ENCODE results near the gene KLRC3. TPM values are rescaled to one million over a fixed set of nuclear protein-coding genes. Genes with fewer than 3 reads are reported as not detected.
"Not testable (repeated sequence)": the region's sequence is repeated elsewhere in the genome, so short reads cannot be mapped to it uniquely, and the experiment has no call there.

KLRC3 gene
- total and polyA plus RNA-seq, 4 donors, result 0.08 to 0.50 (median 0.14) TPM; not detected in 1

DNA sequence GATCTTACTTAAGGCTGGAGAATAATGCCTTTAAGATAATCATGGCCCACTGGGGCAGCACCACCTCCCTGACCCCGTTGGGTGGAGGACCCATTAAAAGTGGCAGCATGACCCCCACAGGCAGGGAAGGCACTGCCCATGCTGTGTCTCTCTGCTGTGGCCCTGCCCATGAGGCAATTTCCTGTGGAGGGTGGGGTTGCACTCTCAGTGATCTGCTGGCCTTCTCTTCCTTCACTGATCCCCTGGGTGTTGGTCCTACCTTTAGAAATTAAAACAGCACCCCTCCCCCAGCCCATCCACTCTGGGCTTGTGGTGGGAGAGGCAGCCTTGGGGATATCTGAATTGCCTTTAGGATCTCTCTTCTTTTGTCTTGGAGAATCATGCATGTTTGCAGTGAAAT, 47.8 kb downstream of the KLRC3 start:
- H3K27ac ChIP-seq (ENCODE audit: low read depth in 1 of 2, low read length in 2 of 2), result no peak overlapping the region
- 57% methylated on average over 1 of the region's 1 CpG for WGBS
- TF ChIP-seq, protein P1, sequence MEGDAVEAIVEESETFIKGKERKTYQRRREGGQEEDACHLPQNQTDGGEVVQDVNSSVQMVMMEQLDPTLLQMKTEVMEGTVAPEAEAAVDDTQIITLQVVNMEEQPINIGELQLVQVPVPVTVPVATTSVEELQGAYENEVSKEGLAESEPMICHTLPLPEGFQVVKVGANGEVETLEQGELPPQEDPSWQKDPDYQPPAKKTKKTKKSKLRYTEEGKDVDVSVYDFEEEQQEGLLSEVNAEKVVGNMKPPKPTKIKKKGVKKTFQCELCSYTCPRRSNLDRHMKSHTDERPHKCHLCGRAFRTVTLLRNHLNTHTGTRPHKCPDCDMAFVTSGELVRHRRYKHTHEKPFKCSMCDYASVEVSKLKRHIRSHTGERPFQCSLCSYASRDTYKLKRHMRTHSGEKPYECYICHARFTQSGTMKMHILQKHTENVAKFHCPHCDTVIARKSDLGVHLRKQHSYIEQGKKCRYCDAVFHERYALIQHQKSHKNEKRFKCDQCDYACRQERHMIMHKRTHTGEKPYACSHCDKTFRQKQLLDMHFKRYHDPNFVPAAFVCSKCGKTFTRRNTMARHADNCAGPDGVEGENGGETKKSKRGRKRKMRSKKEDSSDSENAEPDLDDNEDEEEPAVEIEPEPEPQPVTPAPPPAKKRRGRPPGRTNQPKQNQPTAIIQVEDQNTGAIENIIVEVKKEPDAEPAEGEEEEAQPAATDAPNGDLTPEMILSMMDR (IDR thresholded peaks at IDR 0.05; ENCODE audit: low read depth, low read length, missing input control), result no peak
- TF ChIP-seq JUND (IDR thresholded peaks at IDR 0.05) (no peak), RAD21 (IDR thresholded peaks at IDR 0.05) (no peak)
- H3K9ac ChIP-seq (ENCODE audit: low read depth in 1 of 2, low read length in 2 of 2), result no peak overlapping the region
- H3K4me3 ChIP-seq (ENCODE audit: low read depth in 1 of 3, low read length in 3 of 3), result no peak overlapping the region
- no peak for DNase-seq (ENCODE audit: low spot score)
- peaks cover 0 to 1% (median 0%) of the 10 kb centered on the region in 4 donors for H3K4me1 ChIP-seq (ENCODE audit: control insufficient read depth in 4 of 4, insufficient read depth in 4 of 4, low read length in 3 of 4)
- H3K9me3 ChIP-seq (ENCODE audit: control insufficient read depth in 4 of 4, low read length in 3 of 4), result no peaks in the 10 kb centered on the region
- no peaks in the 10 kb centered on the region for H3K27me3 ChIP-seq (ENCODE audit: control insufficient read depth in 4 of 4, insufficient read depth in 4 of 4, low read length in 3 of 4)
- H3K36me3 ChIP-seq (ENCODE audit: control insufficient read depth in 4 of 4, insufficient read depth in 3 of 4, low read depth in 1 of 4, low read length in 3 of 4), result no peaks in the 10 kb centered on the region

- H3K9me3 ChIP-seq (ENCODE audit: control insufficient read depth in 4 of 4, low read length in 3 of 4); H3K27me3 ChIP-seq (ENCODE audit: control insufficient read depth in 4 of 4, insufficient read depth in 4 of 4, low read length in 3 of 4); H3K9ac ChIP-seq (ENCODE audit: low read depth in 1 of 2, low read length in 2 of 2); H3K4me3 ChIP-seq (ENCODE audit: low read depth in 1 of 3, low read length in 3 of 3); H3K36me3 ChIP-seq (ENCODE audit: control insufficient read depth in 4 of 4, insufficient read depth in 3 of 4, low read depth in 1 of 4, low read length in 3 of 4); H3K27ac ChIP-seq (ENCODE audit: low read depth in 1 of 2, low read length in 2 of 2); H3K4me1 ChIP-seq (ENCODE audit: control insufficient read depth in 4 of 4, insufficient read depth in 4 of 4, low read length in 3 of 4); DNase-seq (ENCODE audit: low spot score): not testable (repeated sequence)
- 60% methylated on average over 6 of the region's 6 CpGs for WGBS
Measured at GRCh38 chr12:10371893-10372535, 48.4 kb downstream of the KLRC3 start.

GRCh38 chr12:10369557-10370415, 50.6 kb downstream of the KLRC3 start:
- H3K9ac ChIP-seq (ENCODE audit: low read depth in 1 of 2, low read length in 2 of 2), result no peak overlapping the region
- no peaks in the 10 kb centered on the region for H3K36me3 ChIP-seq (ENCODE audit: control insufficient read depth in 4 of 4, insufficient read depth in 3 of 4, low read depth in 1 of 4, low read length in 3 of 4)
- H3K9me3 ChIP-seq (ENCODE audit: control insufficient read depth in 4 of 4, low read length in 3 of 4), result no peaks in the 10 kb centered on the region
- no peak overlapping the region for H3K27ac ChIP-seq (ENCODE audit: low read depth in 1 of 2, low read length in 2 of 2)
- WGBS, result 95% methylated on average over 8 of the region's 8 CpGs
- TF ChIP-seq, protein P2, sequence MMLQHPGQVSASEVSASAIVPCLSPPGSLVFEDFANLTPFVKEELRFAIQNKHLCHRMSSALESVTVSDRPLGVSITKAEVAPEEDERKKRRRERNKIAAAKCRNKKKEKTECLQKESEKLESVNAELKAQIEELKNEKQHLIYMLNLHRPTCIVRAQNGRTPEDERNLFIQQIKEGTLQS (IDR thresholded peaks at IDR 0.05), result no peak
- TF ChIP-seq EGR1 (IDR thresholded peaks at IDR 0.05; ENCODE audit: low read depth in 2 of 2), result no peak
- no peak for TF ChIP-seq TAF1 (conservative IDR thresholded peaks at IDR 0.05)
- TF ChIP-seq, protein P1 (IDR thresholded peaks at IDR 0.05; ENCODE audit: low read depth, low read length, missing input control), result no peak
- TF ChIP-seq GABPA (IDR thresholded peaks at IDR 0.05 in 1 of 2, conservative IDR thresholded peaks at IDR 0.05 in 1 of 2), result no peak
- no peak for TF ChIP-seq HNF4G (IDR thresholded peaks at IDR 0.05)
- no peak for TF ChIP-seq RAD21 (IDR thresholded peaks at IDR 0.05)
- TF ChIP-seq FOXA1 (IDR thresholded peaks at IDR 0.05), result no peak
- DNase-seq (ENCODE audit: low spot score), result no peak
- H3K4me1 ChIP-seq (ENCODE audit: control insufficient read depth in 4 of 4, insufficient read depth in 4 of 4, low read length in 3 of 4), result peaks cover 1 to 13% (median 6%) of the 10 kb centered on the region in 4 donors
- no peak overlapping the region for H3K4me3 ChIP-seq (ENCODE audit: low read depth in 1 of 3, low read length in 3 of 3)
- H3K27me3 ChIP-seq (ENCODE audit: control insufficient read depth in 4 of 4, insufficient read depth in 4 of 4, low read length in 3 of 4), result no peaks in the 10 kb centered on the region
